HuH-7 (cell line): ENCODE measurements around the gene STRN.
A peak's percentile ranks its signal among the peaks of the same experiment; 100 is the strongest.
"Not testable (repeated sequence)": the region's sequence is repeated elsewhere in the genome, so short reads cannot be mapped to it uniquely, and the experiment has no call there.

ENCODE experiments used
- DNase-seq: peaks from one replicate; pipeline ENCODE4 v3.0.0; 2011; ENCODE audit warnings: low spot score

The STRN gene

DNA sequence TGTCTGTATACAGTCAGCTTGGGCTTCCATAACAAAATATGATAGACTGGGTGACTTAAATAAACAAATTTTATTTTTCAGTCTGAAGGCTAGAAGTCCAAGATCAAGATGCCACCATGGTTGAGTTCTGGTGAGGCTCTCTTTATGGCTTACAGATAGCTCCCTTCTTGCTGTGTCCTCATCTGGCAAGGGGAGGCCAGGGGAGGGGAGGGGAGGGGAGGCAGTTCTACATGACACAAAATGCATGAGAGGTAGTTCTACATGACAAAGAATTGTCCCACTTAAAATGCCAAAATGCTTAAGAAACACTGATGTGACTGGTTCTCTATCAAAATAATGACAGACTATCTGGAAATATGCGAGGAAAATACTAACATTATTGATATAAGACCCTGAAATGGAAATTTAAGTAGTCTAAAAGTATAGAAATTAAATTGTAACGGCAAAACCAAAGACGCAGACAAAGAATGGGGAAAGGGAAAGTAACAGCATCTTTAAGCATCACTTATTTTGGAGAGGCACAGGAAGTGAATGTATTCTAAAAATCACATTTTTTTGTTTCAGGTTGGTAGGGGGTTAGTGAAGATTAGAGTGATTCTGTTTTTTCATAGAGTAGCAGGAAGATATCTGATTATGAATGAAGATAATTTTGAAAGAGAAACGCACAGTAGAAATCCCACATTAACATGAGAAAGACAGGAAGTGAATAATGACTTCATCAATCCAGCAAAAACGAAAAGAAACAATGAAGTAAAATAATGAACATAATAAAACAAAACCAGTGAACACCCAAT is 131.4 kb downstream of the STRN start:
- DNase-seq: no peak

DNA sequence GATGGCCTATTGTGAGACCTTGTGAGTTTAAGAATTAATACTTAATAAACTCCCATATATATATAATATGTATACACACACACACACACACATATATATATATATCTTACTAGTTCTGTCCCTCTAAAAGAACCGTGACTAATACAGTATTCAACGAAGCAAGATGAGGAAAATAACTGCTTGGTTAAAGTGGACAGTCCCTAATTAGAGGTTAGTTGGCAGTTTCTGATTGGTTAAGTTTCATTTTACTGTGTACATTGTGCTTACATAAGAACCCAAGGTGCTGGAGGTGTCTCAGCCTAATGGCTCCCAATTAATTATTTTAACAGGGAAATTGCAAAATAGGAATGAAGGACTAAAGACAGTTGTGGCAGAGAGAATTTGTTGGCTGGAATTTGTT is 132.1 kb downstream of the STRN start:
- no peak for DNase-seq

DNA sequence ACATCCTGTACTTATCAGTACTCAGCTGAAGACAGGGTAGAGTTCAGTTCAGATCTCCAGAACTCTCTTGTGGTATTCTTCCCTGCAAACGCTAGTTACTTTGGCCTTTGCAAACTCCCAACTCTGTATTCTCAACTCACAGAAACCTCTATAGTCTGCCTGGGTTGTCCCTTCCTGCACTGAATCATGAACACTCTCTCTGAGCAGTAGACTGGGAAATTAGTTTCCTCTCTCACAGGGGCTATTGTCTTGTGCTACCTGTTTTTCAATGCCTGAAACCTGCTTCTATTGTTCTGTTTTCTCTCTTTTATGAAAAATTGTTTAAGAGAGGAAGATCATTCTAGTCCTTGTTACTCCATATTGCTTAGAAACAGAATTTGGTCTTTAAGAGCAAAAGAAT is 135.2 kb downstream of the STRN start:
- no peak for DNase-seq

DNA sequence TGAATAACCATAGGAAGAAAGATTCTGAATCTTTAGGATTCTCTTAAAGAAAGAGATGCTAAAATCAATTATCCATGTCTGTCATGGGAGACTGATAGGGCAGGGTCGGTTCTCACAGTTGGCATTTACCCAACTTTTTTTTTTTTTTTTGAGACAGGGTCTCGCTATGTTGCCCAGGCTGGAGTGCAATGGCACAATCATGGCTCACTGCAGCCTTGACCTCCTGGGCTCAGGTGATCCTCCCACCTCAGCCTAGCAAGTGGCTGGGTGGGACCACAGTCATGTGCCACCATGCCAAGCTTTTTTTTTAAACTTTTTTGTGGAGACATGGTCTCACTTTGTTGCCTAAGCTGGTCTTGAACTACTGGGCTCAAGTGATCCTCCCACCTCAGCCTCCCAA is 141.7 kb downstream of the STRN start:
- DNase-seq: not testable (repeated sequence)

DNA sequence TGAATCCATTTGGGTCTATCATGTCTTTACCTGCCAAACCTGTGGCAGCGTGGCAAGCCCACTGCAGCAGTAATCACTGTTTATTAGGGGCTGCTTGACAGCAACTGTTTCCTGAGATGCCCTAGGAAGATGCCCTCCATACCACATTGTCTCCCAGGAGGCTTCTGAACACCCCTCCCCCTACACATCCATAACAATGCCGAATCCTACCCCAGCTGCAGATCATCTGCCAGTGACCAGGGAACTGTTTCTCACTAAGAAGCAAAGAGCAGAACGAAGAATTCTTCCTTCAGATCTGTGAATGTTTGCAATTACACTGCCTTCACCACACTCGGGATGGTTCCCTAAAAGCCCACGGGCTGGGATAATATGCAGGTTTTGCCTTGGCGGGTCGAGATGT is 142.1 kb downstream of the STRN start:
- no peak for DNase-seq

DNA sequence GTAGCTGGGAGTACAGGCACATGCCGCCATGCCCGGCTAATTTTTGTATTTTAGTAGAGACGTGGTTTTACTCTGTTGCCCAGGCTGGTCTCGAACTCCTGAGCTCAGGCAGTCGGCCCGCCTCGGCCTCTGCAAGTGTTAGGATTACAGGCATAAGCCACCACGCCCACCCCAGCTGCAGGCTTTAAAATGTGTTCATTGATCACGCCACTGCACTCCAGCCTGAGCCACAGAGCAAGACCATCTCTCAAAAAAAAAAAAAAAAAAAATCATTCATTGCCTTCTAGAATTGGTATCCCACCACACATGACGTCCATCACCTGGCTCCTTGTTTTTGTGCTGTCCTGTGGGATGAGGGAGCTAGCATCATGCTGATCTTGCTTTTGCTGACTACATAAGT is 142.5 kb downstream of the STRN start:
- DNase-seq: no peak

DNA sequence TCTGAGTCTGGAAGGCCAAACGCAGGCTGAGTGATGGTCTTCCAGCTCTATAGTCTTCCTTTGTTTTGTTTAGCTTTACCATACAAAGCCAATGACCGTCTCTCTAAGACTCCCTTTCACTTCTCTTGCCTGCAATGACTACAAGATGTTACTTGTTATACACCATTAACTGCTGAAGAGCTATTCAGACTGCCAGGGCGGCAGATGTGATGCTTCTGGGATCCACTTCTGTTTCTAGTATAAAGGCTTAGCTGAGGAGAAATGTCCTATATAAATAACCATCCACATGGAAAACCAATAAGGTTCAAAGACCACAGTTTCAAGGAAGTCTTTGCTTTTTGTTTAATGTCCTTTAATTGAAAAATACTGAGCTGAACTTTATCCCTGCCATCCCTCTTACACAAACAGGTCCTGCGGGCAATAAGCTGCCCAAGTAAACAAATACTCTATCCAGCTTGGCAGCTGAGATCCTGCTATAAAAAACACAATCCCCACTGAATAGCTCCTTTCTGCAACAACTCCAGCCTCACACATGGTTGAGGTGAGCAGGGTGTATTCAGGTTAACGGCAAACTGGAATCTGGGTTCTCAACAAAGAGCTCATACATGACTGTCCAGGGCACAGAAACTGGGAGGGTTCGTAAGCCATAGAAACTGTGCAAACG is 145.3 kb downstream of the STRN start:
- no peak for DNase-seq

DNA sequence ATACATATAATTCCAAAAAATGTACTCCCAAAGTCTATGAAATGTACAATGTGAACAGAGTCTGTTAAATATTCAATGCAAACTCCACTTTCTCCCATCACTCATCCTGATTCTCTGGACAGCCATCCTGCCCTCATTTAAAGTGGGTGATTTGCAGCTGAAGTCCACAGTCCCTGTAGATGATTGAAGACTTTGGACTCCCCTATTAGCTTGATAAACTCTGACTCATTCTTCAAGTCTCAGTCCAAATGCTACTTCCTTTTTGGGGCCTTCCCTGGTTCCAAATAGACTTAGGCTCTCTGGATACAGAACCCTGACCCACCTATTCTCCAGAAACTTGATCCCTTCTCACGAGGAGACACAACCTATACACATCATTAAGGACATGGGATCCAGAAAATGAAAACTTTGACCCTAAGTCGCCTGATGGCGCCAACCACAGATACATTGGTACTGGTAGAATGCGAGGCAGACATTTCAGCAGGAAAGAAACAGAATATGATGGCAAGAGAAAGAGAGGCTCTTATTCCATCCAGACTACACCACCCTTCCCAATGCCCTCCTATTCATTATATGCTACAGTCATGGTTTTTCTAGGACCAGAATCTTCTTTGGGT is 147.1 kb downstream of the STRN start:
- peak; percentile 23 for DNase-seq

DNA sequence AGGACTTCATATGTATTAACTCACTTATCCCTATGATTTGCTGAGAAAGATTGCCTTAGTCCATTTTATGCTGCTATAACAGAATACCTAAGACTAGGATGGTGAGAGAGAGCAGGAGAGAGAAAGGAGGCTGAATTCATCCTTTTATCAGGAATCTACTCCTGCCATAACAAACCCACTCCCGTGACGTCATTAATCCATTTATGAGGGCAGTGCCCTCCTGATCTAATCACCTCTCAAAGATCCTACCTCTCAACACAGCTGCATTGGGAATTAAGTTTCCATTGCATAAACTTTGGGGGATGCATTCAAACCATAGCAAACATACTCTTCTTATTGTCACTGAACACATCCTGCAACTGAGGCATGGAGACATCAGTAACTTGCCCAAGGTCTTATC is 147.8 kb downstream of the STRN start:
- DNase-seq: no peak

DNA sequence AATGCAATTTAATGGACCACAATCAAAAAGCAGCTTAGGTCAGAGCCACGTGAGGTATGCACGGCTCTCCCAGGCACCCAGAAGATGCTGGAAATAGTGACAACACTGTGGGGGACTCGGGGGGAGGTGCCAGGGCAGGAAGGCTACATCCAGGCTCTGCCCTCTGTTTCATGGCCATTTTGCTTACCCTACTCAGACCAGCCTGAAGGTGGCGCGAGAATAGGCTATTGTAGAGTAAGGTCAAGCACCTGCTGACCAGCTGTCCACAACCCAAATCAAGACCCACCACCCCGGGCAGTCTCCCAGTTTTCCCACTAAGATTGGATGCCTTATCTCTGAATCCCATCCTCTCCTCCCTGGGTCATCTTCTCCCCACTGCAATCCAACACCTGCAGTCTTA is 154.1 kb downstream of the STRN start:
- DNase-seq: peak; percentile 31

DNA sequence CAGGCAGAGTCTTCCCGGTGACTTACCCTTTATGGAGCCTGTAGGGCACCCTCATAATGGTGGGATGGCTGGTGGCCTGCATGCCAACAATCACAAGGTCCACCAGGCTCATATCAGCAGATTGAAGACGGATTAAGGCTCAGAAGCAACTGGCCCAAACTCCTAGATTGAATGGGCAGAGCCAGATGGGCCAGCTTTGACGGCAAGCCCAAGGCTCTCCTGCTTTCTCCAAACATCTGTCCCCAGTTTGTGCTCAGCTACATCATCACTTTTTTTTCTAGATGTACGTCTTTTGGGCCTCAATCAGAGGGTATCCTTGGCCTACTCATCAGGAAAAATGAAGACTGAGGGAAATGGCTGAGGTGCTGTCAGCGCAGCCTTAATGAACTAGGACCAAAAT is 155.3 kb downstream of the STRN start:
- DNase-seq: no peak

DNA sequence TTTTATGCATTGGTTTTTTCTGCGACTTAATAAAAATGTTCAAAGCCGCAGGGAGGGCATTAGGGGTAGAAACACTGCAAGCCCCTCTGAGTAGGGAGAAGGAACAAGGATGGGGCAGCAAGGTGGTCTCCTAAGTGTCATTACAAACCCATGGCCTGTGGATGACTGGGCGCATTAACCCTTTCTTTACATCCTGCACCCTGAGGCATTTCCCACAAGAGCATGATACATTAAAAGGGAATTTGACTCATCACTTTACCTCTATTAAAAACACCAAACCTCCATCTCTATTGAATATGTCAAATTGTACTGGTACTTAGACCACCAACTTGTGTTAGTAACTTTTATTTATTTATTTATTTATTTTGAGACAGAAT is 157.3 kb downstream of the STRN start:
- DNase-seq: no peak

DNA sequence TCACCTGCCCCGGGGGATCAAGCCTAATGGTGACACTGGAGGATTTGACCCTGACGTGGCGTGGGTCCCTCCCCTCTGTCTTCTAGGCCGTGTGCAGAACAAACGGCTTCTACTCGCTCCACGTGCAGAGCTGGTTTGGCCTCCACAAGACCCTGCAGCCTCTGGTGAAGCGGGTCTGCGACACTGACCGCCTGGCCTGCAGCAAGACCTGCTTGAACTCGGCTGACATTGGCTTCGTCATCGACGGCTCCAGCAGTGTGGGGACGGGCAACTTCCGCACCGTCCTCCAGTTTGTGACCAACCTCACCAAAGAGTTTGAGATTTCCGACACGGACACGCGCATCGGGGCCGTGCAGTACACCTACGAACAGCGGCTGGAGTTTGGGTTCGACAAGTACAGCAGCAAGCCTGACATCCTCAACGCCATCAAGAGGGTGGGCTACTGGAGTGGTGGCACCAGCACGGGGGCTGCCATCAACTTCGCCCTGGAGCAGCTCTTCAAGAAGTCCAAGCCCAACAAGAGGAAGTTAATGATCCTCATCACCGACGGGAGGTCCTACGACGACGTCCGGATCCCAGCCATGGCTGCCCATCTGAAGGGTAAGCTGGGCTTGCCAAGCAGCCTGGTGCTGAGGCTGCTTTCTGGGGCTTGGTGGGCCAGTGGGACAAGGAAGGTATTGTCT is 157.8 kb downstream of the STRN start:
- no peak for DNase-seq

DNA sequence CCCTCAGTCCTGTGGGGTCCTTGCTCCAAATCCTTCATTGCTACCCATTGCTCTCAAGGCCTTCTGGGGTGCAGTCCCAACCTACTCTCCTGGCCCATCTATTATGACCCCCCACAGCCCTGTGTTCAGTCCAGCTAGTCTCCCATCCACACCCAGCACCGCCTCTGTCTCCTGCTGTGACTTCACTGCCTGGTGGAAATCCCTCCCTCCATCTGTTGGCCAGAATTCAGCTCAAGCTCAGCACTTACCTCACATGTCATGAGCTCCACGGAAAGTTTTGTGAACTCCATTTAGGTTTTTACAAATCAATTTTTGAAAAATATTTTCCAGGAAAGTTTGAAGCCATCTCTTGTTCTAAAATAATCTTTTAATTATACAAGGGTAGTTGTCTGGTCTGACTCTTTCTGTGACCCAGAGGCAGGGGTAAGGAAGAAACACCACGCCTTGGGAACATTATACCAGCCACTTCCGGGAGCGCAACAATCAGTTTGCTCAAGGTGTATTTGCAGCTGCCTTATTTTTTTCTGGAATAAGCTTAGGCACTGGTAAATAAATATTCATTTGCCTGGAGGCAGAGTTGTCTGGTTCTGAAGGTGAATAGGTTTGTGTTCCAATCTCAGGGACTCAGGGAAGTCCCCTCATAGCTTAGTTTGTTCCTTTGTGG is 159.0 kb downstream of the STRN start:
- no peak for DNase-seq

DNA sequence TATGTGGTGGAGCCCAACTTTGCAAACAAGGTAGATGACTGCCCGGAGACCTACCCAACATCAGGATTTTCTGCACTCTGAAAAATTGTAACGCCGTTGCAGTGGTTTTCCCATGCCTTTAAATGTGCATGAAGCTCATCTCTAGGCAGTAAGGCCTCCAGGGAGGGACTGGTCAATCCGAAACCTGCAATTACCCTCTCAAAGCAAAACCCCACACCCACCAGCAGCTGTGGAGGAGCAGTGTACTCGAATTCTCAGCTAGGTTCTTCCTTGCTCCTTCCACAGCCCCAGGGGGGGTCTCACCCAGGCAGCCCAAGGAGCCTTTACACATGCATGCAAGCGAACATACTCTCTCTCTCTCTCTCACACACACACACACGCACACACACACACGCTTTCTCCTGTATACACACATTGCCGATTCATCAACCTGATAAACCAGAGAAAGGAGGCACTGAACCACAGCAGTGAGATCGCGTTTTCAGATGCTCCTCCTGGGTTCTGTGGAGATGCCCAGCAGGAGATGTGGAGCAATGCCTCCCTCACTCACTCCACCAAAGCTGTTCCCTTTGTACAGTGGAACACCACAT is 160.6 kb downstream of the STRN start:
- no peak for DNase-seq

DNA sequence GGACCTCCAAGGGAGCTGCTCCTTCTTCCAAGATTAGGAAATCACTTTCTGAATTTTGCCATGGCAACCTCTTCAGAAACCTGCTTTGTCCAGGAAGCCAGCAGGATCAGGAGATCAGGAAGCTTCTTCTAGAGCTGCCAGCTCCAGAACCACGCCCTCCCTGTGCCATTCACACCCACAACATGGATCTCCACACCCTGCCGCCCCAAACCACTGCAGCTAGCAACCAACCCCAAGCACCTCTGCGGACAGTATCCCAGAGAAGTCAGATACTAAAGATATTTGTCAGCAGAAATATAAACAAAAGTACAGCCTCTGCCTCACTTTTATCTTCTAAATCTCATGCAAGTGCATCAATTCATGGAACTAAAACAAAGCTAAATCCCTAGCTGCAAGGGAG is 163.4 kb downstream of the STRN start:
- DNase-seq: no peak

DNA sequence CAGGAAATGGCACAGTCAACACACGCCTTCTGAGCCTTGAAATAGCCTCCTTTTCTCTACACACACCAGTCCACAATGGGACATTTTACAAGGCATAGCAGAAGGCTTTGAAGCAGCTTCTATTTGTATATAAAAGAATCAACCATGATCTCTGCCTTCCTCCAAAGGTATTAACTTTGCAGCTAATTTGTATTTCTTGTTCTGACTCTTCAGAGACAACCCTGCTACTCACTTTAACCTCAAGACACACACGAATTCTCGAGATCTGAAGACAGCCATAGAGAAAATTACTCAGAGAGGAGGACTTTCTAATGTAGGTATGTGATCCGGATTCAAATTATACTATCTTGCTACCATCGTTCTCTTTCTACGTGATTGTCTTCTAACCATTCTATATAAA is 165.2 kb downstream of the STRN start:
- no peak for DNase-seq

DNA sequence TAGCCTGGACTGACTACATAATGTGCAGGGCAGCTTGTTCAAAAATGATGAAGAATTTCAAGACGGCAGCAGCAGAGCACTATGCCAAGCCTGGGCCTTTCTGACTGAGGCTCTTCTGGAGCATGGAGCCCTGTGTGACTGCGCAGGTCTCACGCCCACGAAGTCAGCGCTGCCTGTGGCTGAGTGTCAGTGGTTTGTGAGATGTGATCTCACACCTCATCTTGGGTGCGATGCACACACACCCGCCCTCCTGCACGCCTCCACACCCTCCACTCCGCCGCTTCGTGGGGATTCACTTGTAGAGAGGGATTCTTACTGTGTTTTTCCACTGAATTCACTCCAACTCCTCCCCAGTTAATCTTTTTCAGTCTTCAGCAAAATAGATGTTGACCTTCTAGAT is 166.0 kb downstream of the STRN start:
- no peak for DNase-seq

DNA sequence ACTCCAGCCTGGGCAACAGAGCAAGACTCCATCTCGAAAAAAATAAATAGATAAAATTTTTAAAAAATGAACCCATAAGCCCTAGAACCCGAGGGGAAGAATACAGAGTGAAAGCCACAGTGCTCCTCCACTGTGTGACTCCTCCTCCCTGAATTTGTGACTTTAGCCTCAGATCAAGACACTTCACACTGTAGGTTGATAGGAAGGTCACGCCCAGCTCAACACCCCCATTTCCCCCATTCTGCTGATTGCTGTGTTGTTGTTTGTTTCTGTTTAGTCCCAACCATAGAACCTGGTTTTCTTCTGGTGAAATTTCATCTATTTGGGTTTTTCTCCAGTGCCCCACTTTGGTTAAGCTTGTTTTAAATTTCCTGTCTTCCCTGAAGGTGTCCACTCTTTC is 167.6 kb downstream of the STRN start:
- DNase-seq: no peak

DNA sequence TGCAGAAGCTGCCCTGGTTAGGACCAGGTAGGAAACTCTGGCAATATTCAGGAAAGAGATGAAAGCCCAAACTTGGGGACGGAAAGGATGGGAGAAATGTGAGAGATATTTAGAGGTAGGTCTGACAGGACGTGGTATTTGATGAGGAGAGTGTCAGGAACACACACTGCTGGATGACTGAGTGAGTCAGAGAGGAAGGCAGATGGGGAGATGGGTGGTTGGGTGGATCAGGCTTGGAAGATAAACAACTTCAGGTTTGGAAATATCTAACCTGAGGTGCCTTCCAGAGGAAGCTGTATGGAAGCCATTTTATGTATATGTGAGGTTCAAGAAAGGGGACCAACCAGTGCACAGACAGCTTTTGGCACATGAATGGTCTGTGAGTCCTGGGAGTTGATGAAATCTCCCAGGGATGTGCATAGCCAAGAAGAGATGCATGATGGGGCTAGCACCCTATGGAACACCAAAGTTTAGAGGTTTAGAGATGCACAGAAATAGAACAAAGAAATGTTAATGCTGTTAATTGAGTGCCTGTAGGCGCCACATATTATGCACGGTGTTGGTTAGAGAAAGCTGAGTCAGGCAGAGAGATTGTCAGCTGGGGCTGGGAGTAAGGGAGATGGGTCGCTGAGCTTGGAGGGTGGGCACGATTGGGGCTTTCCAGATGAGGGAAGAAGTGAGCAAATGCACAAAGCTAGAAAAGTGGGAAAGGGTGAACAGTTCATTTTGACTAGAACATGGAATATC is 168.8 kb downstream of the STRN start:
- DNase-seq: no peak
